Chondrocyte (in vitro differentiated cells): ENCODE data around the gene DLX2. TPM values are rescaled to one million over a fixed set of nuclear protein-coding genes. Genes with fewer than 3 reads are reported as not detected.

ENCODE experiments used
- DNase-seq: peaks from one replicate; pipeline ENCODE4 v3.0.0; 2021; ENCODE audit warnings: mixed read lengths, low spot score
- H3K27ac Mint-ChIP-seq: one replicate; pipeline ENCODE4 v1.8.0; 2021; ENCODE audit warnings: mild to moderate bottlenecking, moderate library complexity, mixed read lengths; ENCODE audit not compliant: unreplicated experiment
- H3K27me3 Mint-ChIP-seq: 2 replicates; pipeline ENCODE4 v1.8.0; 2021; ENCODE audit warnings: low read depth, mixed read lengths
- H3K36me3 Mint-ChIP-seq: 2 replicates; pipeline ENCODE4 v1.8.0; 2021; ENCODE audit warnings: low read depth, mixed read lengths
- H3K4me1 Mint-ChIP-seq: 2 replicates; pipeline ENCODE4 v1.8.0; 2021; ENCODE audit warnings: low read depth, mild to moderate bottlenecking, mixed read lengths
- H3K4me3 Mint-ChIP-seq: one replicate; pipeline ENCODE4 v1.8.0; 2021; ENCODE audit warnings: mild to moderate bottlenecking, moderate library complexity, mixed read lengths; ENCODE audit not compliant: unreplicated experiment
- H3K9me3 Mint-ChIP-seq: 2 replicates; pipeline ENCODE4 v1.8.0; 2021; ENCODE audit warnings: low read depth, mixed read lengths
- CTCF ChIP-seq: fragments of 200-600 bp; sonication (generic); IDR thresholded peaks from 2 replicates; pipeline ENCODE4 v1.5.0; 2021; ENCODE audit warnings: antibody characterized with exemption, mild to moderate bottlenecking, moderate library complexity
- total RNA-seq: library from RNA; stranded (reverse); gene quantifications from 3 replicates; pipeline ENCODE4 v1.2.1, GENCODE V29; 2021

DLX2 gene
- total RNA-seq, 1 donor from 2014 or later: 5.7 TPM

GRCh38 chr2:172095146-172095904 is 7.4 kb downstream of the DLX2 start:
- Mint-ChIP-seq H3K4me1 (peaks cover 68% of the 10 kb centered on the region), H3K36me3 (peaks cover 4% of the 10 kb centered on the region), H3K27ac (peak overlapping the region; percentile 100), H3K9me3 (no peaks in the 10 kb centered on the region), H3K4me3 (peak overlapping the region; percentile 81), H3K27me3 (no peaks in the 10 kb centered on the region)
- DNase-seq: no peak
- no peak for TF ChIP-seq CTCF

GRCh38 chr2:172094294-172095145 is 8.2 kb downstream of the DLX2 start:
- peak overlapping the region; percentile 100 for H3K27ac Mint-ChIP-seq

GRCh38 chr2:172093416-172094293 is 9.0 kb downstream of the DLX2 start:
- TF ChIP-seq CTCF: no peak
- Mint-ChIP-seq H3K9me3 (no peaks in the 10 kb centered on the region), H3K27ac (peak overlapping the region; percentile 57), H3K4me3 (peak overlapping the region; percentile 81), H3K36me3 (peaks cover 3% of the 10 kb centered on the region), H3K27me3 (no peaks in the 10 kb centered on the region), H3K4me1 (peaks cover 58% of the 10 kb centered on the region)
- no peak for DNase-seq

More at GRCh38 chr2:172094294-172095145, 8.2 kb downstream of the DLX2 start:
- H3K27me3 Mint-ChIP-seq: no peaks in the 10 kb centered on the region
- peaks cover 62% of the 10 kb centered on the region for H3K4me1 Mint-ChIP-seq
- H3K4me3 Mint-ChIP-seq: peak overlapping the region; percentile 81
- TF ChIP-seq CTCF: no peak
- DNase-seq: no peak
- peaks cover 4% of the 10 kb centered on the region for H3K36me3 Mint-ChIP-seq
- no peaks in the 10 kb centered on the region for H3K9me3 Mint-ChIP-seq

- DNase-seq: no peak
- Mint-ChIP-seq H3K27me3 (no peaks in the 10 kb centered on the region), H3K36me3 (peaks cover 7% of the 10 kb centered on the region), H3K4me1 (peaks cover 57% of the 10 kb centered on the region), H3K4me3 (peak overlapping the region; percentile 81), H3K27ac (peak overlapping the region; percentile 19), H3K9me3 (no peaks in the 10 kb centered on the region)
- TF ChIP-seq CTCF: no peak
Observed at GRCh38 chr2:172092716-172093415, 9.8 kb downstream of the DLX2 start.
